Hematopoietic multipotent progenitor cell treated with erythropoietin and hydrocortisone succinate and interleukin-3 and kit ligand, for 6 days (in vitro differentiated cells): ENCODE measurements around the gene LTBP1.

Experiments
- DNase-seq: peaks from one replicate; pipeline ENCODE4 v3.0.0-alpha.2; 2015

LTBP1 gene

DNA sequence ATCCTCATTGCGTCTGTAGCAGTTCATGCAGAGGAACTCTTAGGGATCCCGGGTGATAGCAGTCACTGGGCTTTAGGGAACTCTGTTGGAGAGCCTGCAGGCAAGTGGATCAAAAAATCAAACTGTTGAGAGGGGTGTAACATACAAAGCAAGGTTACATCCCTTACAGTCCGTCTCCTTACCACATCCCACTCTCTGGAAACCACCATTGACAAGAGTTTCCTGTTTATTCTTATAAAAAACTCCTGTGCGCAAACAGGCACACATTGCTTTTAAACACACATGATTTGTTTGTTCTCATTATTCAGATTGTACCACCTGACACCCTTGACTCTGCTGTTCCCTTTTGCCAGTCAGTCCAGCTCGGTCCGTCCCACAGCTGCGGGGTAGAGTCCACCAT is 137.7 kb downstream of the LTBP1 start:
- DNase-seq, result no peak

DNA sequence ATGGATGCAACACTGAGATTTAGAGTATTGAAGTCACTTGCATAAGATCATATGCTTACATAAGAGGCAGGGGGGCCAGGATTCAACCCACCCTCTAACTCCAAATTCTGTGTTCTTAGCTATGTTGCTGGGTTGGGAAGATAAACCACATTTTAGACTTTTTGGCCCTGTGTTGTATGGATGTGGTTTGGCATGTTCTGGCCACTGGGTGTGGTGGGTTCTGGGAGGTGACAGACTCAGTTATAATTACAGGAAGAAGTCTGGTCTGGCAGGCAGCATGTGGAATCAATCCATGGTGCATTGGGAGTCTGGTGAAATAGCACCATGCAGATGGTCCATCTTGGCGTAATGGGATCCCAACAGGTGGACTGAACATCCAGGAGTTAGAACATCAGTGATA is 138.9 kb downstream of the LTBP1 start:
- peak; percentile 20 for DNase-seq

DNA sequence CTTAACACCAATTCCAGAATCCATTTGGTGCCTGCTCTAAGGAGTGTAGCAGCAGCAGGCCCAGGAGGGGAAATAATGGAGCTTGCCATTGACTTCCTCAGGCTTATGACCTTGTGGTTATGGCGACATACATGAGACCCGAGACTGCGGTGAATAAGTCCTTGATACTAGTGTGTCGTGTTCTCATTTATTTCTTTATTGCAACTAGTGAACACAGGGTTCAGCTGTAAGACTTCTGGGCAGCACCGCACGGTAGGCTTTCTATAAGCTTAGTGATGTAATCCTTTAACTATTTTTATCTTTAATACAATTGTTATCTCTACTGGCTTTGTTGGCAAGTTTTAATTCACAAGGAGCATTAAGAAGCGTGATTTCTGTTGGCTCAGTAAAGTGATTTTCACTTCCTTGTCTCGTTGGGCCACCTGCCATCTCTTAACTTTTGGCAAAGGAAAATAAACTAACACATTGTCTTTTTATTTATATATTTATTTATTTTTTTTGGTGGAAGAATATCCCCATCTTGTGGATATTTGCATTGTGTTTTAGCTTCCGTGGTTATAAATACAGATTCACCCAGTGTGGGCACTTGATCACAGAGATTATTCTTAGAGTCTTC is 139.8 kb downstream of the LTBP1 start:
- peak; percentile 18 for DNase-seq

DNA sequence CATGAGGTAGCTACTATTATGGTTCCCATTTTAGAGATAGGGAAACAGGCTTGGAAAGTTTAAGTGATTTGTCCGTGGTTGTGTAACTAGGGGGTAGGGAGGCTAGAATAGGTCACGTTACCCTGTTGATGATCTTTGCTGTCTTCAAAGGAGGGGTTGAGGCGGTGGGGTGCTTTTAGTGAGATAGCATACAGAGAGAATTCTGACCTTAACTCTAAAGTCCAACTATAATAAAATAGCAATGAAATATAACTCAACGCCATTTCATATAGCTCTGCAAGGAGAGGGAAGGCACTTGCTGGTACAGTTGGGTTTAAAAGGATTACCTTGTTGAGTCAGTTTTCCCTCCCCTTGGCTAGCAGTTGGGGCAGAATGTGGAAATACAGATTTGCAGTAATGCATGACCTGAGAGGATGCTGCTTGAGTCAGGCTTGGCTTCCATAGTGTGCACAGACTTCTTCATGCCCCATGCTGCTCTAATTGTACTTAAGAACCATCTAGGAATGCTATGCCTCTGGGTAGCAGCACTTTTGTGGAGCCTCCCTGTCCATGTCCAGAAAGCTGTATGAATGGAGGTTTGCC is 143.9 kb downstream of the LTBP1 start:
- DNase-seq, result no peak

DNA sequence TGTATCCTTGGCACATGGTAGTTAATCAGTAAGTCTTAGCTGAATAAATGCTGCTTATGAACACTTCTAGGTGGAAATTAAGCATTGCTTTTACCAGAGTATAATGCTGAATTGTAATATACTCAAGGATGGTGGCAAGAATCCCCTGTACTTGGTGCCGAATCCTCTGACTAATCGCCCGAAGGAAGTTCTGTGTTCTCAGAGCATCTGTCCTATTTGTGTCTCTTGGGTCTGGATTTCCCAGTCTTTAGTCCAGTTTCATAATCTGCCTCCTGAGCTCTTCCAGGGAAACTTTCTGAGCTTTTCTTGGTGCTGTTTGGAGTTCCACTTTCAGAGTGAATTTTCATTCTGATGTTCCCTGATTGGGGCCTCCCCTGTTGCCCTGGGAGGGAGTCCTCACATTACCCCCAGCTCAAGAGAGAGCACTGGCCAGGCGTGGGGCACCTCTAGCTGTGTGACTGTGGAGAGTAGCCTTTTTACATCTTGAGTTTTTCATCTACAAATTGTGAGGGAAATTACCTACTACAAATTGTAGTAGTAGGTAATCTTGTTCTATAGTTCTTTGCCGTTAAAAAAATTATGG is 144.9 kb downstream of the LTBP1 start:
- no peak for DNase-seq

DNA sequence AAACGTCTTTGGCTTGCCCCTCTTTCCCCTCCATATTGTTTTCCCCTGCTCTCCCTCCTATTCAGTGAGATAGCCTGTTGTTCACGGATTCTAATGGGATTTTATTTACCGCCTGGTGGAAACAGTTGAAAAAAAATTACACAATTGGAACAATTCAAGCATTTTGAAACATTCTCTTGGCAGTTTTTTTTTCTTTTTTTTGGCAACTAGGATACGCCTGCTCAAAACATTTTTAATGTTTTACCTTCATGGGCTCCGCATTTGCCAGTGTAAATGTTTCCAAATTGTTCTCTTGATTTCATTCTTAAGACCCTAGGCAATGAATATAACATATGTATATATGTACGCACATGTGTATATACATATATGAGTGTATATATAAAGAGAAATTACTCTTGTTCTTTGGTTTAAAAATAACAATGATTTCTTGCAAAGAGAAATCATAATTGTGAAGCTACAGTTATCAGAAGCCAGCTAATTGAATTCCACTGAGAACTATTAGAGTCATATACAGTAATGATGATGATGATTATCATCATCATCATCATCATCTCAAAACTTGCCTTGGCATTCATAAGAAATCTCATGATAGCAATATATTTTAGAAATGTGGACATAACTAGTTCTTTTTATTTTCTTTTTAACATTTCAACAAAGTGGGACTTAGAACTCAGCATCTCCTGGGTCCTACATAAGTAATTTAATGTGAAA is 146.7 kb downstream of the LTBP1 start:
- DNase-seq, result no peak

DNA sequence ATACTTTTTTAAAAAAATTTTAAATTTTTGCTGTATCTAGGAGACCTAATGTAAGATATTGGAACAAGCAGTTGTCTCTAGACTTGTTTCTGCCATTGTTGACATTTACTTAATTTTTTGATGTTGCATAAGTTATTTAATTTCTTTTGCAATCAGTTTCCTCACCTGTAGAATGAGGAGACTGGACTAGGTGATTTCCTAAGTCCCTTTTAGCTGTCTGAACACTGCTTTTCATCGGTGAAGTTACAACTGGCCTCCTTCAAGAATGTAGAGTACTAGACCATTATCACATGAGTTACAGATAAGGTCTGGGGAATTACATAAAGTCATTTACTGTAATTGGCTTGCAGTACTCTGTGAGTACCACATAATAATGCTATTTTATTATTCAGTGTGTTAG is 147.6 kb downstream of the LTBP1 start:
- no peak for DNase-seq

DNA sequence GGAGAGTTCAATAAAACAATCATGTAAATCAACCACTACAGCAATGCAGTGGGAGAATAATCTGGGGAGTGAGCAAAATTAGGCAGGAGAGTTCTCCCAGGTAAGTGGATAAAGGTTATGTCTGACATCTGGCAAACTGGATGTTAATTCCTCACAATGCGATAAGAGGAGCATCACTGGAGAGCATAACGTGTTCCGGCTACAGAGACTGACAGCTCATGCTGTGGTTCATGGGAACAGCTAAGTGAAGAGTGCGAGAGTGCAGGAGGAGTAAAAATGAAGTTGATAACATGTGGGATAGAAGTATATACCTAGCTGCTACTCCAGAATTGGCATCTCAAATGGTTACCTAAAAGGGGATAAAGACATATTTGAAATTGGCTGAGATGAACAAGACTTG is 153.2 kb downstream of the LTBP1 start:
- no peak for DNase-seq

DNA sequence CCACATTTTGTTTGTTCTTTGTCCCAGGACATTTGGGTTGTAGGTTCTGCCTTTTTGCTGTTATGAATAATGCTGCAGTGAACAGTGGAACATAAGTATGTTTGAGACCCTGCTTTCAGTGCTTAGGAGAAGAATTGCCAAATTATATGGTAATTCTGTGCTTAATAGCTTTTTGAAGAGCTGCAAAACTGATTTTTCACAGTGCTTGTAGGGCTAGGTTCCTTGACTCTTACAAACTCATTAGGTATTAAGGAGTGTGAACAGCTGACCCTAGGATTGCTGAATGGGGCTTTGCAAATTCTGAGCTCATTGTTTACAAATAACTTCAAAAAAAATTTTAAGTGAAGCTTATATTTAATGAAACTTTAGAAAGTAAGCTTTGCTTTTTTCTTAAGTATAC is 154.2 kb downstream of the LTBP1 start:
- DNase-seq, result no peak

DNA sequence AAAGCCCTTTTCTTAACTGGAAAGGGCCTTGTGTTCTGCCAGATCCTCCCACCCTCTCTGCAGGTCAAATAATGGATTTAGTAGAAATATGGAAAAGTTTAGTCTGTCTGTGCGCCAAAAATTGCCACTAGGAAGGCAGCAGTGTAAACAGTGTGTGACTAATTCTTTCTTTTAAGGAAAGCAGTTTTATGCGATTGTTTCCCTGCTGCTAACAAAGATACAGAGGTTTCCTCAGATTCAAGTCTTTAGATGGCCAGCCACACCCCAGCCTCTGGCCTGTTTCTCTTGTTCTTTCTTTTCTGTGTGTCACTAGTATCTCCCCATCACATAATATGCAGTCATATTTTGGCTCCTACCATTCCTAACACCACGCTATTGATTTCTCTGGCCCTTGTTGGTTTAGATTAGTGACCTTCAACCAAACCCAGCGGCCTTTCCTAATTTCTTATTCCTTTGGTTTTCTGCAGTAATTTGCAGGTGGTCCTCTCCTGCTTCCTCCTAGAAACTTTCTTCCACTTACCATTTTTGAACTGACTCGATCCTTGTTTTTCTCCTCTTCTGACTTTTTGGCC is 157.4 kb downstream of the LTBP1 start:
- no peak for DNase-seq

DNA sequence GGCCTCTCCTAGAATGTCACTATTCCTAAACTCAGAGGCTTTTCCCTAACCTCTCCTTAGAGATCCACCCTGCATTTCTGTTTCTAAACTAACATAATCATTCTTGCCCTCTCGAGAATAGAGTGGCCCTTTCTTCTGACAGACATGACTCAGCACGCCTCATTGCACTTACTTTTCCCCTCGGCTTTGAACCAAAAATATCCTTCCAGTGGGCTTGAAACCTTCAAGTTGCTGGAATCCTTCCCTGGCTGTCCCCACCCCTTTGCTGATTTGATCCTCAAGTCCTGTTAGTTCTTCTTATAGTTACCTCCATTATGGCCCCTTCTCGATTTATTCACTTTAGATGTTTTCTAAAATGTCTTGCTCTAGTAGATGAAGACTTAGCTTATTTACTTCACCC is 158.0 kb downstream of the LTBP1 start:
- no peak for DNase-seq

DNA sequence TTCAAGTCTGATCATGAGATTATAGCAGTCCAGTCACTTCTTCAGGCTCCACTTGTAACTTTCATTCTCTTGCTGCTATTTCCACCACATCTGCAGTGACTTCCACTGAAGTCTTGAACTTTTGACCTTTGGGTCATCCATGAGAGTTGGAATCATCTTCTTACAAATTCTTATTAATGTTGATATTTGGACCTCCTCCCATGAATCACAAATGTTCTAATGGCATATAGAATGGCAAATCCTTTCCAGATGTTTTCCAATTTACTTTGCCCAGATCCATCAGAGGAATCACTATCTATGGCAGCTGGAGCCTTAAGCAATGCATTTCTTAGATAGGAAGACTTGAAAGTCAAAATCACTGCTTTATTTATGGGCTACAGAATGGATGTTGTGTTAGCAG is 159.4 kb downstream of the LTBP1 start:
- no peak for DNase-seq

DNA sequence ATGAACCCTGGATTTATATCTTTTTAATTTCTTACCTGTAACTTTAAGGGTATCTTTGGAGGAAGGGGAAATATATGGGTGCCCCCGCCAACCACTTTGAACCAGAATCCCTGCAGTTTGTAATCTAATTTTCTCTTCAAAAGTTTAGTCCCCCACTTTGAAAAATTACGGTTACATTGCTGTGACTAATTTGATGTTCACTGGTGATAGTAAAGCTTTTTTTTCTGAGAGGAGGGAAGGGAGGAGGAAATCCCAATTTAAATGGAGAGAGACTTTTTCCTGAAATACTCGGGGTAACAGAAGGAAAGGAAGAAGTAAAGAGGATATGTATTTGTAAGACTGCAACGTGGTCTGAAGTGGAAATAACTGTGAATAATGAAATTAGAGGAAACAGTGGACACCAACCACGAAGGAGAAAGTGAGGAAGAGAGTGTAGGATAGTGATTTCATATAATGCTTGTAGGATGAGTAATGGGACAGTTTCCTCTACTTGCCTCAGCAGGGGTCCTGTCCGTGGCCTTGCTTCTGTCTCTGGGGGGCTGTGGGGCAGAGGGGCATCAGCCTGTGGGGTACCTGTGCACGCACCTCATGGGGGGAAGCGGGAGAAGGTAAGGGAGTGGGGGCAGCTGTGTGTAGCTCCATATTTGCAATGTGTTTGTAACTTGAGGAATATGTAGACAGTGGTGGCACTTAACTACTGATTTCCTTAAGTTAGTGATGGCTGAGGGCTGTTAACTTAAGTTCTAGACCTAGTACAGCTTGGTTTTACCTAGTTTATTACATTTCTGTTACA is 161.1 kb downstream of the LTBP1 start:
- no peak for DNase-seq

DNA sequence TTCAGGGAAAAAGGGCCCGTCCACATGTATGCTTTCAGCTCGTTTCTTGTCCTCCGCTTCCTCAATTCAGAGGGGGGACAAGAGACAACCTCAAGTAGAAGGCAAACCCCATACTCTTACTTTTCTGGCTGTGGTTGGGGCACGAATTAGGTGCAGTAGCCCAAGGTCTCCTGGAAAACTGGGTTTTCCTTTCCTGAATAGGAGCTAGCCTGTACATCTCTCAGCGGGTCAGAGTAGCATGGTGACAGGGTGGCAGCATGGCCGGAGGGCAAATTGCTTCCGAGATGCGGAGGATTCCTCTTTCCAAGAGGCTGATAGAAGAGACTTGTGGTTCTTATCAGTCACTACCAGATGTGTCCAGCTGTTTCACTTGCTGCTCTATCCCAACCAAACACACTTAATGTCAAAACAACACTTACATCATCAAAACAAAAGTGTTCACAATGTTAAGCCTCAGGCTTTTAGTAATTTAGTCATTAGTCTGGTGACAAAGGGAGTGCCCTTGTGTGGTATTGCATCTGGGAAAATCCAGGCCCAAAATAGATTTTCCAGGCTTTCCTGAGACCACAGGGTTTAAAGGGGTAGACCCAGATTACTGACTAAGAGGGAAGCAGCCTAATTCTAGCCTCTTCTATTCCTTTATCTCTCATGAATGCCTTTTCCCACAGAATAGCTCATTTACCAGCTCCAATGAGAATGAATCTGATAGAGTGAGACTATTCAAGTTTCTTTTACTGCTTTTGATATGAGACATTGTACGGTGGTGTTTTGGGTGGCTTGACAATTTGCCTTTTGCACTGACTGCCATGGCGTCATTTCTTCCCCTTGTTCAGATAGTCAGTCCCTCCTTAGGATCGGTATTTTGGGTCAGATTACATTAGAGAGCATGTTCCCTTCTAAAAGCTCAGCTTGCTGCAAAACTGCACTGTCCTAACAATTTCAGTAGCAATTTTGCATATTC is 162.0 kb downstream of the LTBP1 start:
- DNase-seq, result peak; percentile 80

DNA sequence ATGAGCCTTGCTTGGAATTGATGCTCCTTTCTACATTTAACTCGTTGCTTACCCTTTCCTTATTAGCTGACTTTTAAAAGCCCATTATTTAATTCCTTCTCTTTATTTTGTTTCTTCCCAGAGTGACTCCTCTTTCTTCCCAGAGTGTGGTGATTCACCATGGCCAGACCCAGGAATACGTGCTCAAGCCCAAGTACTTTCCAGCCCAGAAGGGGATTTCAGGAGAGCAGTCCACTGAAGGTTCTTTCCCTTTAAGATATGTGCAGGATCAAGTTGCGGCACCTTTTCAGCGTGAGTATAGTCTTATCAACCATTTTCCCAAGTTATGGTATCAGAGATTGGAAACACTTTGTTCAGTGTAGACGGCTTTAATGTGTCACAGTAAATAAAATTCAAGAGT is 163.7 kb downstream of the LTBP1 start:
- DNase-seq, result no peak

DNA sequence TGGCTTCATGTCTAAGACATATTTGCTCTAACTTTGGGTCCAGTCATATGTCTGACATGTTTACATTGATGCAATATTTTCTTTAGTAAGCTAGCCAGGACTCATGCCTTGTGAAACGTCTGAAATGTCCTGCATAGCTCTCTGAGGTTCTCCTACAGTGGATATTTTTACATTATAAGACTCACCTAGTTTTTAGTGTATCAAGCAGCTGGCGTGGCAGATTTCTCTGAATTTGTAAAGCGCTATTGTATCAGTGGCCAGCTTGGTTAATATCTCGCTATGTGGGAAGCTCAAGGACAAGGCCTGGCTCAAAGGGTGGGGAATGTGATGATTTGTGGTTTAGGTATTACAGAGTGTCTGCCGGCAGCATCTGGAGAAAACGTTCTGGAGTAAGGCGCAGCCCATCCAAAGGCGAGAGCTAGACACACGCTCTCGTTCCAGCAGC is 164.3 kb downstream of the LTBP1 start:
- no peak for DNase-seq

DNA sequence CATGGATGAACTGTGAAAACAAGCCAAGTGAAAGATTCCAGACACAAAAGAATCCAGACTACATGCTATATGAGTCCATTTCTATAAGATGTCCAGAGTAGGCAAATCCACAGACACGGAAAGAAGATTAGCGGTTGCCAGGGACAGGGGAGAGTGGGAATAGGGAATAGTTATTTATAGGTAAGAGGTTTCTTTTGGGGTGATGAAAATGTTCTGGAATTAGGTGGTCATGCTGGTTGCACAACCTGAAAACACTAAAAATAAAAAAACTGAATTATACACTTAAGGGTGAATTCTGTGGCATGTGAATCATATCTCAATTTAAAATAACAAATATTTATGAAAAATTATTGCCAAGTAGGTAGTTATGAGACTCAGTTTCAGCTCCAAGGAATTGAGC is 168.4 kb downstream of the LTBP1 start:
- no peak for DNase-seq

DNA sequence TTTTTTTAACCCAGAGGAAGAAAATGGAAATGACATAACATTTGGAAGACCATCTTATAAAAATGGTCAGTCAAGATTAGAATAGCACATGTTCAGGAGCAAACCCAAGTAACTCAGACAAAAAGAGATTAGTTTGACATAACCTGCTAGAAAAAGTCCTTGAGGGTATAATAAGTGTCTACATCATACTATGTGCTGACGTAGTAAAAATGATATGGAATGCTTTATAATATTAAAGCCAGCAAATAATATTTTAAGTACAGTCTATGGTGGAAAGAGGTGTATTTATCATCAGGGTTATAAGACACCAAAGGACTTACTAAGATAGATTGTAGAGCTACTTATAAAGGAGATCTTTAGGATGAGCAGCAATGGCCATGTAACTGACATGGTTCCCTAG is 169.0 kb downstream of the LTBP1 start:
- no peak for DNase-seq

DNA sequence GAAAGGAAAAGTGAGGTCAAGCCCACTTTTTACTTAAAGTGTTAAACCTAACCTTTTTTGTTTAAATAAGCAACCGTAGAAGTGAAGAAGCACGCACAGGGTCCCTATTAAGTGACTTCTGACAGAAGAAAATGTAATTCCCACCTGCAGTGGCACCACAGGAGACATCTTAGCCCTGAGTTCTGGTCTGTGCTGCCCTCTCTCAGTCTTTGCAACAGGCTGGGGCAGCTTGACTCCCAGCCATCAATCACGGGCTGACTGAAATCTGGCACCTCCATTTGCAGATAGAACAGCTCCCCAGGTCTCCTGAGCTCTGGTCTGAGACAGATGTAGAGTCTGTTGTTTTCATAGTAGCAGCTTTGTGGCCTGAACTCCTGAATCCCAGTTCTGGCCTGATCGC is 170.0 kb downstream of the LTBP1 start:
- DNase-seq, result no peak

DNA sequence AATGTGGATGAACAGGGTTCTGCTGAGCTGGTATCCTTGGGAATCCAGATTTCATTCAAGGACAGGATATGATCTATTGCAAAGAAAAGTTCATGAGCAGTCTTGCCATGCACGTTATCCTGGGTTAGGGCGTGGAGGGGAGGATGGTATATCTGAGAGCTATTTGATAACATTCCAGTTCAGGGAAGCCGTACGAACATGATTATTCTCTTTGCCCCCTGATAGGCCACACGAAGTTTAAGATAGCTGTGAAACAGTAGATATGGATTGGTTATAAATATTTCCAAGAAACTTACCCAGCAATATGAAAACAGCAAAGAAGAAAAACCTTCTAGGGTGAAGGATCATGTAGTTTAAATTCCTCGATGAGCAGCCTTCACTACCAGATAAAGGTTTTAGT is 171.9 kb downstream of the LTBP1 start:
- peak; percentile 84 for DNase-seq

DNA sequence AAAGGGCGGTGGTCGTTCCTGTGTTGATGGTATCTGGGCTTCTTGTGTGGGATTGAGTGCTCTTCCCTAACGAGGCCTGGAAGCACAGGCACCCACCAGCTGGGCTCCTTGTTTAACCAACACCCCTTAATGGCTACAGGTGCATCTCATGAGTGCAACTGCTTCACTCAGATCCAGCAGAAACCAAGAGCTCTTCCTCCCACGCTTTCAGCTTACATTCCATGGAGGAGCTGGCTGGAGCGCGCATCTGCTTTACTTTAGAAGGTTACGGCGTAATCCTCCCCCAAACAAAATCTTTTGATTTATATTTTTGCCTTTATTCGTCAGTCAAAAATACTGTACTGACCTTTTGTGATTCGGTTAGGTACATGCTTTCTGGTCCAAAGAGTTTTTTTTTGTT is 174.7 kb downstream of the LTBP1 start:
- no peak for DNase-seq

DNA sequence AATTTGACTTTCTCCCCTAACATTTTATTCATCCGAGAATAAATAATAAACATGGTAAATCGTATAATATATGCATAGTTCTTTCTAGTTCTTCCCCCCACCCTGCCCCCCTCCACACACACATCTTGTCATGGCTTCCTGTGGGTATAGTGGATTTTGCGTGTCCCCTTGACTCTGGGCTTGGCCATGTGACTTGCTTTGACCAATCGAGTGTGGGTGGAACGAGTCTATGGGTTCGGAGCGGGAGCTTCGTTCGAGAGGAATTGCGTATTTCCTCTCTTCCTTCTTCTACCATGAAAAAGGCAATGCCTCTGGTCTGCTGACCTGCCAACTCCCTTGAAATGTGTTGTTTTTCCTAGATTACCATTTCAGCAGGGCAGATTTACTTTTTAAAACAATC is 175.2 kb downstream of the LTBP1 start:
- no peak for DNase-seq
